Hematopoietic multipotent progenitor cell treated with erythropoietin and hydrocortisone succinate and interleukin-3 and kit ligand, for 6 days (in vitro differentiated cells): ENCODE measurements around the gene EEF1A2.

Experiments used
- DNase-seq: peaks from one replicate; pipeline ENCODE4 v3.0.0-alpha.2; 2015

Gene EEF1A2

DNA sequence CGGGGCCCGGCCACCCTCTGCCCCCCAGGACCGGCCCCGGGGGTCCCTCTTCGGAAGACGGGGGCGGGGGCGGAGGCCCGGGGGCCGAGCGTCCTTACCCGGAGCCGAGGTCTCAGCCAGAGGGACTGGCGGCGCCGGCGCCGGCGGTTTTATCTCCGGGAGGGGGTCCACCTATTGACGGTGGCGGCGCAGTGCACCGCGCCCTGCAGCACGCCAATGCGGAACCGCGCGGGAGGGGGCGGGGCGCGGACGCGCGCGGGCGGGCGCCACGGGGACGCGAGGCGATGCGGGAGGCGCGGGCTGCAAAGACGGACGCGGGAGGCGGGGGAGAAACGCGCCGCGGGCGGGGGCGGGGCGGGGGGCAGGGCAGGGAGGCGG, at the start of gene EEF1A2:
TSS of gene EEF1A2 (minus strand) at position 124 of the 378 bp plus-strand sequence. CDS start 1,320 bp downstream, outside the sequence.
- DNase-seq, result peak; percentile 49

DNA sequence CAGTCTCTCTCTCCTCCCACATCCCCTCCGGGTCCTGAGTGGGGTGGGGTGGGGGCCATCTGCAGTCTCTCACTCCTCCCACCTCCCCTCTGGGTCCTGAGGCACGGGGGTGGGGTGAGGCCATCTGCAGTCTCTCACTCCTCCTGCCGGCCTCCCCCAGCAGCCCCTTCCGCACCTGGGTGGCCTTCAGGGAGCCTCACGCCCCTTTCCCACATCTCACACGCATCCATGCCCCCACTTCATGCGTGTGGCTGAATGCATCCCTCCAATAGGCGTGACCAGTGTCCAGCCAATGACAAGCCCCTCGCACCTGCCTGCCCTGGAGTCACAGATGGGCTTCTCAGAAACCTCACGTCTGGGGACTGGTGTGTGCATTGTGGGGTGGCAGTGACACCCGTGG, 49.7 kb upstream of the EEF1A2 start:
- DNase-seq, result no peak

GRCh38 chr20:63547725-63548480, 49.0 kb upstream of the EEF1A2 start, which contains the start of gene SRMS:
SRMS (minus strand) TSS chr20:63547749; CDS start chr20:63547463, 286 bp downstream.
- DNase-seq, result no peak

DNA sequence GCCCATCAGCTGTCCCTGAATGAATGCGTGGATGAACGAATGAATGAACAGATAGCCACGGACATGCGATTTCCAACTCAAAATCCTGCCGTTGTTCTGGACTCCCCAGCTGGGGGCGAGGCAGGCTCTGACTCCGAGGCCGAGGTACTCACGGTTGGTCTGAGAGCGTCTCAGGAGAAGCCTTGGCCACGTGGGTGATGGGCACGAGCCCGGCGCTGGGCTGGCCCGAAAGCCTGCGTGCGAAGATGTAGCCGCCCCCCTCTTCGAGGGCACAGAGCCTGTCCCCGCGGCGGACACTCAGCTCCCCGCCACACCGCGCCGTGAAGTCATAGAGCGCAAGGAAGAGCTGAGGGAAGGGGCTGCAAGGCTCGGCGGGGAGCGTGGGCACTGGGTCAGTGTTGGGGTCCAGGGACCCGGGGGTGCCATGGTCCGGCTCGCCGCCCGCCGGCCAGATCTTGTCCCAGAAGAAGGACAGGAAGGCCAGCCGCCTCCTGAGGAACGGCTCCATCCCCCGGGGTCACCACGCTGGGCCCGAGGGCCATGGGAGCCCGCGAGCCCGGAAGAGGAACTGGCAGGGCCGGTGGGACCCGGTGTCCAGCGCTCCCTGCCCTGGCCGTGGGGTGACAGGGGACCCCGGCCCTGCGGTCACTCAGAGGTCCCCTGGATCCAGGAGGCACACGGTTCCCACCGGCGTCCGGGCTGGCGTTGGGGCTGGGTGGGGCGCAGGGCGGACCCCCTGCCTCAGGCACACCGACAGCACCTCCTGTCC, 48.3 kb upstream of the EEF1A2 start:
- DNase-seq, result no peak

- DNase-seq, result no peak
Measured at GRCh38 chr20:63546256-63546955, 47.5 kb upstream of the EEF1A2 start.

GRCh38 chr20:63545814-63546213, 46.9 kb upstream of the EEF1A2 start:
- no peak for DNase-seq

- no peak for DNase-seq
Measured at GRCh38 chr20:63544958-63545516, 46.2 kb upstream of the EEF1A2 start.

DNA sequence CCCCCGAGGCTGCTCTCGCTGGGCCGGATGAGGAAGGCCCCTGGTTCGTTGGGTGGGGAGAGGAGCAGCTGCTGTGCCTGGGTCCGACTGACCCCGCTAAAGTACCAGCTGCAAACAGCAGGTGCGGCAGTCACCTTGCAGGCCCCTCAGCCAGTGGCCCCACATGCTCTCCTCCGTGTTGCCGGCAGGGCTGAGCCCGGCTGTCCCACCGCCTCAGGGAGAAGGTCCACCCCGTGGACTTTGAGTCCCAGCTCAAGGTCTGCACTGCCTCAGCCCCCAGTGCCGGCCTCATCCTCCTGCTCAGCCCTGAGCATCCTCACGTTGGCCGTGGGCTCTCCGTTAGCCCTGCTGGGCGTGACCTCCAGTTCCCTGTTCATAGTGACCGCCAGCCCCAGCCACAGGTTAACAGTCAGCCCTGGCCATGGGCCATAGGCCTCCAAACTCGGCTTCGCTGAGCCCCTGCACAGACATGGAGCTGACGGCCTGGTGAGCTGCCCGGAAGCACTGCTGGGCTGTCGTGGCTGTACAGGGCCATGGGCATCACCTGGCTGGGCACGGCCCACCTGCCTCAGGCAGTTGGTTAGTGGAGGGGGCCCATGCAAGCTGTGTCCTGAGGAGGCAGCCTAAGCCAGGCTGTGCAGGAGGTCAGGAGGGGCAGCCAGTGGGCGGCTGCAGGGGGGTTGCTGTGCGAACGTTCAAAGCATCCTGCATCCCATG, 45.5 kb upstream of the EEF1A2 start:
- no peak for DNase-seq

- DNase-seq, result no peak
Measured at GRCh38 chr20:63543733-63544132, 44.9 kb upstream of the EEF1A2 start.

DNA sequence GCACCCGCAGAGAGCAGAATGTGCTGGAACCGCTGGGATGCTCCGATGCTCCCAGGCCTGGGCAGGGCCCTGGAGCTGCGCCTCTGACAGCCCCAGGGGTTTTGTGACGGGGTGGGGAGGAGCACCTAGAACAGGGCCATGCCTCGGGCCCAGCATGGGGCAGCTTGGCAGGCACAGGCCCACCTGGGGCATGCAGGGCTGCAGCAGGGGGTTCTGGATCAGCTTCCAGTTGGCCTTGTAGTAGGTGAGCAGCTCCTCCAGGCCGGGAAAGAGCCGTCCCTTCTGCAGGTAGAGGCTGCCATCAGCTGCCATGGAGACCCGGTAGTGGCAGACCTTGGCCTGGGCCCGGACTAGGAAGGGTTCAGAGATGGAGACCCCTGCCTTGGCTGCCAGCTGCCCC, 44.2 kb upstream of the EEF1A2 start:
- no peak for DNase-seq

DNA sequence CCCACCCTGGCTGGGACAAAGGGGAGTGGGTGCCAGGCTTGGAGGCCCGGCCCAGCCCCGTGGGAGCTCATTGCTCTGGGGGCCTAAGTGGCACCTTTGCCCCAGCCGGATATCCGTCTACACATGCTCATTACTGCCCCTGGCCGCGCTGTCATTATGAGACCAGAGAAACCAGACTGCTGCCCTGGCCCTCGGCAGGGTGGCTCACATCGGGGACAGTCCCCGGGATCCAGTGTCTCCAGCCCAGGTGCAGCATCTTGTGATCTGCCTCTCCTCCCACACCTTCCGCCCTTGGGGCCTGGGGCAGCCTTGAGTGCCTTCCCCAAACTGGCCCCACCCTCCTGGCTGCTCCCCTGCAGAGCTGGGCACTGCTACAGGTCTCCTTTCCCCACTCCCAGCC, 43.8 kb upstream of the EEF1A2 start:
- no peak for DNase-seq

GRCh38 chr20:63542031-63542559, 43.2 kb upstream of the EEF1A2 start:
- DNase-seq, result no peak

DNA sequence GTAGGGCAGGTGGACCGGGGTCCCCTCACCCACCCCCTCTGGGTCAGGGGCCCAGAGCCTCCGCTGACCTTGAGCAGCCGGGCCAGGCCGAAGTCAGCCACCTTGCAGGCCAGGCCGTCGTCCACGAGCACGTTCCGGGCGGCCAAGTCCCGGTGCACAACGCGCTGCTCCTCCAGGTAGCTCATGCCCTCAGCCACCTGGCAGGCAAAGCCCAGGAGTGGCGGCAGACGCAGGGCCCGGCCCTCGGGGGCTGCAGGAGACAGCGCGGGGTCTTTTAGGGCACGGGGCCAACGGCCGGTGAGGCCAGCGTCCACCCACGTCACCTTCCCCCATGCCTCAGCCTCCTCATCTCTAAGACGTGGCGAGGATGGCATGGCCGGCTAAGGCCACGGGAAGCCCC, 42.5 kb upstream of the EEF1A2 start:
- no peak for DNase-seq

DNA sequence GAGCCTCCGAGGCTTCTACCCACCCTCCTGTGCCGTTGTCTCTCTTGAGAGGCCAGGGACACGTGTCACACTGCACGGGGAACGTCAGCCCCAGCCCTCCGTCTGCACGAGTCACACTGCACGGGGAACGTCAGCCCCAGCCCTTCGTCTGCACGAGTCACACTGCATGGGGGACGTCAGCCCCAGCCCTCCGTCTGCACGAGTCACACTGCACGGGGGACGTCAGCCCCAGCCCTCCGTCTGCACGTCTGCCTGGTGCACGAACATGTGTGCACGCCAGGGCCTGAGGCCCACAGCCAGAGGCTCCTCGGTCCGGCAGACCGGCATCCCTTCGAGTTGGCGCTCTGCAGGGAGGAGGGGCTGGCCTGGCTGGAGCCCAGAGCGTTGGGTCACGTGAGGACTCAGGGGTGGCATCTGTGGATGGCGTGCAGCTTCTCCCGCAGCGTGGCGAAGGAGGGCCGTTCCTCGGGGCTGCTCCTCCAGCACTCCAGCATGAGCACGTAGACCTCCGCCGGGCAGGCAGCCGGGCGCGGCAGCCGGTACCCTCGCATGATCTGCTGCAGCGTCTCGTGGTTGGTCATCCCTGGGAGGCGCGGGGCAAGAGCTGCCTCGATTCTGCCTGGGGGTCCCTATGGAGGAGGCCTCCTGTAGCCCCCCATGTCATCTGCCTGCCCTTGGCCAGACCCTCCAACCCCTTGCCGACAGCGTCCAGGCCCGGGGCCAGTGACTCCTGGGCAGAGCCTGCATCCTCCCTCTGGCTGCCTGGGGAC, 41.7 kb upstream of the EEF1A2 start:
- DNase-seq, result no peak

DNA sequence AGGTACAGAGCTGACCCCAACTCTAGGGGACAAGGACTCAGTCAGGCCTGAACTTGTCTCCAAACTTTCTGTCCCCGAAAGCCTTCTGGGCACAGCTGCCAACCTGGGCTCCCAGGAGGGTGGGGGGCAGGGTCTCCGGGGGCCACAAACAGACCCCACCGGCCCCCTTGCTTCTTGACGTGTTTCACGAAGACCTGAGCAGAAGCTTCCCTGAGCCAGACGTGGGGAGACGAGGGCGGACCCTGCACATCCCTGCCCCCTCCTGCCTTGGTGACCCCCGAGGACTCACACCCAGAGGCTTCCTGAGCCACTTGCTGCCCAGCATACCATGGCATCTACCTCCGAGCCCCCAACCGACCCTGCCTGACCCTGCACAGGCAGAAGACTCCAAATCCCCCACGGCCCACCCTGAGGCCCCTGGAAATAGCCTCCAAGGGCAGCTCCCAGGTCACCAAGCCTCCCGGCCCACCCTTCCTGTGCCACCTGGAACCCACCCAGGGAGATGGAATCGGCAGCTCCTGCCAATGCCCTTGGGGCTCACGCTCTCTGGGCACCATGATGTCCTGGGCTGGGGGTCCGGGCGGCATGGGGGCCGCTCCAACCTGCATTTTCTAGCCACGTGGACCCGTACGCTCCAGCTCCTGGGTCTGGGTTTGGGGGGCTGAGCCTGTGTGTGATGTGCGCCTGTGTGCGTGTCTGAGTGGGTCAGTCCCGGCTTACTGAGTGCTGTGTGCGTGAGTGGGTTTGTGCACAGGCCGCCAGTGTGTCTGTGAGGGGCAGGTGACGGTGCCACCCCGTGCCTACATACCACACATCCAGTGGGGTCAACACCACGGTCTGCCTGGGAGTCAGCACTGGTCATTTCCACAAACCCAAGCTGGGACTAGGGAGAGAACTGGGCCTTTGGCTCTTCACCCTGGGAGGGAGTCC, 40.8 kb upstream of the EEF1A2 start:
- DNase-seq, result no peak

DNA sequence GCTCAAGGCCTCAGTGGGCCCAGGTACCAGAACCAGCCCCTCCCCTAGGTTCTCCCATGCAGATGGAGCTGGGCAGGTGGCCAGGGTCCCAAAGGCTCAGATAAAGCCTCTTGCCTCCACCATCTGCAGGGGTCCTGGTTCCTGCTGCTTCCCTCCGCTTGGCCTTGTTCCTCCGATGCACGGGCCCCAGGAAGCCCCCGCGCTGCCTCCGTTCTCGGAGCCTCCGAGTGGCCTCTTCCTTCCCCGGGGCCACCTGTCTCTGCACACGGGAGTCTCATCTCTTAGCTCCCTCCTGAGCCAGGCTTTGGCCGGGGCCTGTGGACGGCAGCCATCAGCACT, 40.2 kb upstream of the EEF1A2 start:
- DNase-seq, result no peak

GRCh38 chr20:63538204-63539091, 39.6 kb upstream of the EEF1A2 start:
- DNase-seq, result no peak

GRCh38 chr20:63537525-63538203, 38.8 kb upstream of the EEF1A2 start:
- peak; percentile 93 for DNase-seq

DNA sequence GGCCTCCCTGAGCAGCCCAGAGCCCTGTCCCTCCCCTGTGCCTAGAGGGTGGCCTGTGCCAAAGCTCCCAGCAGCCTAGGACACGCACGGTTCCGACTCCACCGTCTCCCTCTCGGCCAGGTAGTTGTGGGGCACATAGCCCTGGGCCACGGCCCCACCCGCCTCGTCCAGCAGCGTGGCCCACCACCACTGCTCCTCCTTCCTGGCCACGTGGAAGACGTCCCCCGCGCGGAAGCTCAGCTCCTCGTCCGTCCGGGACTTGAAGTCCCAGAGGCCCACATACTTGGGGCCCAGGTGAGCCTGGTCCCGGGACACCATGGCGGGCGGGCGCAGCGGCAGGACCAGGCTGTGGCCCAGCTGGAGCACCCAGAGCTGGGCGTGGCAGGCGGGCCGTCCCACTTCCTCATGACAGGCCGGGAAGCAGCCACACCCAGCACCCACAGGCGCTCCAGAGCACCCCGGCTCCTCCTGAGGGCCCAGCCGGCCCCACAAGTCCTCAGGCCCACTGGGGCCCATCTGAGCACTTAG, 38.2 kb upstream of the EEF1A2 start, which contains the start of gene PTK6:
TSS of gene PTK6 (minus strand) at position 380 of the 528 bp plus-strand sequence. CDS start at position 318, 62 bp downstream.
- peak; percentile 63 for DNase-seq
